ENCODE data around the gene SH3RF3. TPM values are rescaled to one million over a fixed set of nuclear protein-coding genes. Genes with fewer than 3 reads are reported as not detected.
"Not testable (repeated sequence)": the region's sequence is repeated elsewhere in the genome, so short reads cannot be mapped to it uniquely, and the experiment has no call there.

Gene SH3RF3
- total RNA-seq, 2 experiments from 2014 or later = 2.2 to 2.5 TPM

- no peak for DNase-seq
- Mint-ChIP-seq H3K27ac (no peak overlapping the region), H3K27me3 (no peaks in the 10 kb centered on the region), H3K36me3 (no peaks in the 10 kb centered on the region), H3K9me3 (no peaks in the 10 kb centered on the region), H3K4me3 (no peak overlapping the region), H3K4me1 (peaks cover 34% of the 10 kb centered on the region)
Measured at GRCh38 chr2:109153005-109153784, 24.2 kb downstream of the SH3RF3 start.

- no peak for DNase-seq
- Mint-ChIP-seq H3K9me3 (no peaks in the 10 kb centered on the region), H3K27ac (no peak overlapping the region), H3K4me1 (peaks cover 30% of the 10 kb centered on the region), H3K36me3 (no peaks in the 10 kb centered on the region), H3K4me3 (no peak overlapping the region), H3K27me3 (no peaks in the 10 kb centered on the region)
Measured at GRCh38 chr2:109153807-109154206, 24.8 kb downstream of the SH3RF3 start.

GRCh38 chr2:109154226-109154625 lies 25.2 kb downstream of the SH3RF3 start:
- H3K4me1 Mint-ChIP-seq = peaks cover 26% of the 10 kb centered on the region
- no peaks in the 10 kb centered on the region for H3K36me3 Mint-ChIP-seq
- H3K27me3 Mint-ChIP-seq = no peaks in the 10 kb centered on the region
- no peaks in the 10 kb centered on the region for H3K9me3 Mint-ChIP-seq
- no peak overlapping the region for H3K4me3 Mint-ChIP-seq
- no peak overlapping the region for H3K27ac Mint-ChIP-seq
- no peak for DNase-seq

GRCh38 chr2:109155553-109156451 lies 26.8 kb downstream of the SH3RF3 start:
- Mint-ChIP-seq H3K27ac (no peak overlapping the region), H3K4me1 (peaks cover 21% of the 10 kb centered on the region), H3K9me3 (no peaks in the 10 kb centered on the region)

GRCh38 chr2:109157563-109158105 lies 28.6 kb downstream of the SH3RF3 start:
- Mint-ChIP-seq H3K27me3 (no peaks in the 10 kb centered on the region), H3K4me3 (no peak overlapping the region), H3K27ac (no peak overlapping the region), H3K4me1 (peaks cover 28% of the 10 kb centered on the region), H3K36me3 (peaks cover 3% of the 10 kb centered on the region), H3K9me3 (no peaks in the 10 kb centered on the region)
- DNase-seq = no peak

More at GRCh38 chr2:109155553-109156451, 26.8 kb downstream of the SH3RF3 start:
- no peak for DNase-seq
- Mint-ChIP-seq H3K27me3 (no peaks in the 10 kb centered on the region), H3K36me3 (peaks cover 3% of the 10 kb centered on the region), H3K4me3 (no peak overlapping the region)

- DNase-seq = no peak
- Mint-ChIP-seq H3K27ac (no peak overlapping the region), H3K27me3 (no peaks in the 10 kb centered on the region), H3K36me3 (peaks cover 3% of the 10 kb centered on the region), H3K4me3 (no peak overlapping the region), H3K9me3 (no peaks in the 10 kb centered on the region), H3K4me1 (peaks cover 27% of the 10 kb centered on the region)
Measured at GRCh38 chr2:109158237-109158636, 29.2 kb downstream of the SH3RF3 start.

GRCh38 chr2:109159096-109159495 lies 30.1 kb downstream of the SH3RF3 start:
- Mint-ChIP-seq H3K27ac (no peak overlapping the region), H3K27me3 (no peaks in the 10 kb centered on the region), H3K4me3 (no peak overlapping the region), H3K4me1 (peaks cover 31% of the 10 kb centered on the region), H3K9me3 (no peaks in the 10 kb centered on the region), H3K36me3 (peaks cover 6% of the 10 kb centered on the region)
- DNase-seq = no peak

- Mint-ChIP-seq H3K4me3 (no peak overlapping the region), H3K4me1 (peaks cover 27% of the 10 kb centered on the region), H3K27ac (no peak overlapping the region), H3K36me3 (peaks cover 6% of the 10 kb centered on the region), H3K27me3 (no peaks in the 10 kb centered on the region), H3K9me3 (no peaks in the 10 kb centered on the region)
- no peak for DNase-seq
Measured at GRCh38 chr2:109160714-109161440, 31.9 kb downstream of the SH3RF3 start.

- H3K36me3 Mint-ChIP-seq, H3K27me3 Mint-ChIP-seq, DNase-seq, H3K4me3 Mint-ChIP-seq, H3K27ac Mint-ChIP-seq, H3K9me3 Mint-ChIP-seq: not testable (repeated sequence)
- H3K4me1 Mint-ChIP-seq = peaks cover 23% of the 10 kb centered on the region
Measured at GRCh38 chr2:109162367-109162766, 33.4 kb downstream of the SH3RF3 start.

- Mint-ChIP-seq H3K27me3 (no peaks in the 10 kb centered on the region), H3K27ac (no peak overlapping the region), H3K4me1 (peaks cover 26% of the 10 kb centered on the region), H3K9me3 (no peaks in the 10 kb centered on the region), H3K4me3 (no peak overlapping the region), H3K36me3 (peaks cover 9% of the 10 kb centered on the region)
- DNase-seq = no peak
Measured at GRCh38 chr2:109162999-109163398, 34.0 kb downstream of the SH3RF3 start.

- peaks cover 2% of the 10 kb centered on the region for H3K9me3 Mint-ChIP-seq
- H3K4me3 Mint-ChIP-seq = no peak overlapping the region
- H3K36me3 Mint-ChIP-seq = peaks cover 14% of the 10 kb centered on the region
- H3K27me3 Mint-ChIP-seq = no peaks in the 10 kb centered on the region
- no peak for DNase-seq
- peaks cover 26% of the 10 kb centered on the region for H3K4me1 Mint-ChIP-seq
- H3K27ac Mint-ChIP-seq = no peak overlapping the region
Measured at GRCh38 chr2:109164311-109164710, 35.3 kb downstream of the SH3RF3 start.

GRCh38 chr2:109164739-109165221 lies 35.8 kb downstream of the SH3RF3 start:
- DNase-seq = no peak
- no peak overlapping the region for H3K4me3 Mint-ChIP-seq
- H3K9me3 Mint-ChIP-seq = peaks cover 2% of the 10 kb centered on the region
- H3K4me1 Mint-ChIP-seq = peaks cover 25% of the 10 kb centered on the region
- H3K36me3 Mint-ChIP-seq = peaks cover 14% of the 10 kb centered on the region
- no peaks in the 10 kb centered on the region for H3K27me3 Mint-ChIP-seq
- no peak overlapping the region for H3K27ac Mint-ChIP-seq

- Mint-ChIP-seq H3K36me3 (peaks cover 11% of the 10 kb centered on the region), H3K27ac (no peak overlapping the region), H3K9me3 (peaks cover 2% of the 10 kb centered on the region), H3K27me3 (no peaks in the 10 kb centered on the region), H3K4me3 (no peak overlapping the region), H3K4me1 (peaks cover 18% of the 10 kb centered on the region)
- no peak for DNase-seq
Measured at GRCh38 chr2:109166811-109167210, 37.8 kb downstream of the SH3RF3 start.

GRCh38 chr2:109168086-109168485 lies 39.1 kb downstream of the SH3RF3 start:
- H3K4me3 Mint-ChIP-seq = no peak overlapping the region
- H3K27ac Mint-ChIP-seq = no peak overlapping the region
- H3K36me3 Mint-ChIP-seq = peaks cover 11% of the 10 kb centered on the region
- H3K27me3 Mint-ChIP-seq = no peaks in the 10 kb centered on the region
- no peak for DNase-seq
- H3K9me3 Mint-ChIP-seq = peaks cover 2% of the 10 kb centered on the region
- peaks cover 20% of the 10 kb centered on the region for H3K4me1 Mint-ChIP-seq
